Pancreas (tissue), 10 donors: Measurements from ENCODE around the gene PAGR1. TPM values are rescaled to one million over a fixed set of nuclear protein-coding genes. Genes with fewer than 3 reads are reported as not detected.

Experiments used
- ATAC-seq, 4 donors: fragments of 200-7000 bp; cut with Tn5 transposase; one replicate each; pipeline versions ENCODE4 v1.8.0 to v1.9.1; 2020; ENCODE audit warnings: mild to moderate bottlenecking in 4 of 4, moderate library complexity in 4 of 4
- DNase-seq, 6 donors: peaks; one replicate each; pipeline ENCODE4 v3.0.0-alpha.2; 2020
- FAIRE-seq: peaks from 2 replicates; lab custom pipeline; 2012; peaks lifted over from hg19 to GRCh38; lab: Jason Lieb, UNC
- H3K27ac ChIP-seq, 4 donors: fragments of 200-600 bp; sonication (generic); 1 replicate in 3 of 4; 2 replicates in 1 of 4; pipeline versions ENCODE4 v1.5.0 to v1.8.0; 2020
- H3K27me3 ChIP-seq, 4 donors: fragments of 200-600 bp; one replicate each; pipeline ENCODE4 v1.8.0; 2021
- H3K36me3 ChIP-seq, 3 donors: fragments of 200-600 bp; sonication (generic) in 1 of 3; one replicate each; pipeline versions ENCODE4 v1.5.0 to v1.8.0; 2020 to 2021
- H3K4me1 ChIP-seq, 3 donors: fragments of 200-600 bp; one replicate each; pipeline ENCODE4 v1.8.0; 2021
- H3K4me3 ChIP-seq, 4 donors: fragments of 200-600 bp; sonication (generic) in 2 of 4; one replicate each; pipeline versions ENCODE4 v1.5.0 to v1.8.0; 2020 to 2021
- H3K9me3 ChIP-seq, 4 donors: fragments of 200-600 bp; one replicate each; pipeline ENCODE4 v1.8.0; 2021
- CTCF ChIP-seq, 4 donors: fragments of 200-600 bp; sonication (generic) in 3 of 4; IDR thresholded peaks; one replicate each; pipeline versions ENCODE4 v1.5.0 to v1.8.0; 2021; ENCODE audit warnings: antibody characterized with exemption in 4 of 4
- WGBS, 2 donors: extraction: QIAGEN DNeasy Blood & Tissue Kit; methylation state at CpG; one replicate each; pipeline ENCODE4 v1.1.7; 2013; 5-methylcytosine and 5-hydroxymethylcytosine counted together
- intact Hi-C, 3 donors: fragments of 100-400 bp; cut with DNase I; formaldehyde crosslinking; loops; one replicate each; pipeline versions ENCODE4 v1.11.1 to v1.14.2; 2022
- polyA plus RNA-seq, 2 donors: library from polyadenylated mRNA; stranded (reverse); fragments of 200-250 nt; gene quantifications; one replicate each; pipeline ENCODE4 v1.2.3, GENCODE V29; 2013
- total RNA-seq, 6 donors: library from RNA; stranded (reverse); fragmentation: NEBNext Ultra II Directional in 4 of 6; extraction: Animal tissue kit (Norgen Biotek cat#: 25700) in 4 of 6; gene quantifications; one replicate each; pipeline versions ENCODE4 v1.2.1 to v1.2.4, GENCODE V29; 2021 to 2023
- donor health status: healthy with polysubstance abuse.
- donor health status: DM: no; HTN: no; CAD: no; lungs with moderate emphysema.
- donor health status: DM: no; HTN: no; CAD: no.
- donor health status: control.
- donor health status: control.
- donor health status: Bipolar disorder and iron deficiency.
- donor health status: DM: yes; HTN: yes; CAD: no.
- donor health status: DM: no; HTN: no; CAD: no.
- donor health status: DM: no; HTN: no; CAD: no.
- donor health status: DM: yes; HTN: yes; CAD: no.

Gene PAGR1
- total and polyA plus RNA-seq, 8 donors = 8.1 to 34.7 (median 12.7) TPM

- Histone ChIP-seq H3K4me3 (peak overlapping the region in 2 of 4 donors; percentile 55 to 60), H3K4me1 (peaks cover 0 to 20% (median 0%) of the 10 kb centered on the region in 3 donors)
- no peak for TF ChIP-seq CTCF (IDR thresholded peaks at IDR 0.05)
Measured at GRCh38 chr16:29808219-29808900, 7.6 kb upstream of the PAGR1 start.

GRCh38 chr16:29809031-29809747 lies 6.8 kb upstream of the PAGR1 start:
- ATAC-seq (no peak), DNase-seq (peak in 3 of 6 donors; percentile 40 to 85 (median 64)), FAIRE-seq (no peak)
- H3K4me3 ChIP-seq = peak overlapping the region in 1 of 4 donors; percentile 55
- no peaks in the 10 kb centered on the region for H3K9me3 ChIP-seq
- no peak for TF ChIP-seq CTCF (IDR thresholded peaks at IDR 0.05)
- H3K4me1 ChIP-seq = peaks cover 0 to 20% (median 0%) of the 10 kb centered on the region in 3 donors
- peak overlapping the region in 1 of 4 donors; percentile 2 for H3K27ac ChIP-seq
- intact Hi-C loops = no loop called here
- H3K27me3 ChIP-seq = no peaks in the 10 kb centered on the region
- 81 to 85% methylated on average over 31 of the region's 31 CpGs for WGBS, 2 donors
- no peaks in the 10 kb centered on the region for H3K36me3 ChIP-seq

More at GRCh38 chr16:29808219-29808900, 7.6 kb upstream of the PAGR1 start:
- Histone ChIP-seq H3K9me3 (no peaks in the 10 kb centered on the region), H3K27me3 (no peaks in the 10 kb centered on the region), H3K36me3 (no peaks in the 10 kb centered on the region), H3K27ac (peak overlapping the region; percentile 47 to 86 (median 71))
- peak in 4 of 6 donors; percentile 37 to 81 (median 54) for DNase-seq
- intact Hi-C loops = no loop called here
- whole genome bisulfite sequencing, 2 donors = 69 to 71% methylated on average over 25 of the region's 25 CpGs
- no peak for ATAC-seq
- FAIRE-seq = no peak

GRCh38 chr16:29809850-29810698 lies 5.9 kb upstream of the PAGR1 start:
- intact Hi-C loops = no loop called here
- TF ChIP-seq CTCF (IDR thresholded peaks at IDR 0.05) = no peak
- Histone ChIP-seq H3K9me3 (no peaks in the 10 kb centered on the region), H3K27ac (peak overlapping the region in 2 of 4 donors; percentile 85 to 87), H3K36me3 (no peaks in the 10 kb centered on the region), H3K4me1 (peaks cover 0 to 20% (median 0%) of the 10 kb centered on the region in 3 donors), H3K4me3 (no peak overlapping the region), H3K27me3 (no peaks in the 10 kb centered on the region)
- ATAC-seq = no peak
- FAIRE-seq = no peak
- 72 to 81% methylated on average over 22 to 23 of the region's 23 CpGs for WGBS, 2 donors
- peak in 2 of 6 donors; percentile 57 to 77 for DNase-seq

GRCh38 chr16:29810699-29811169 lies 5.2 kb upstream of the PAGR1 start:
- Histone ChIP-seq H3K36me3 (no peaks in the 10 kb centered on the region), H3K9me3 (no peaks in the 10 kb centered on the region), H3K4me1 (peaks cover 0 to 20% (median 0%) of the 10 kb centered on the region in 3 donors), H3K27ac (peak overlapping the region in 3 of 4 donors; percentile 76 to 87 (median 85)), H3K27me3 (no peaks in the 10 kb centered on the region), H3K4me3 (peak overlapping the region in 1 of 4 donors; percentile 52)
- intact Hi-C loops = no loop called here
- FAIRE-seq (no peak), DNase-seq (peak in 1 of 6 donors; percentile 45), ATAC-seq (no peak)
- no peak for TF ChIP-seq CTCF (IDR thresholded peaks at IDR 0.05)
- WGBS, 2 donors = 31 to 33% methylated on average over 9 of the region's 9 CpGs
